CD14-positive monocyte (primary cell): Measurements from ENCODE around the gene ZNF497. TPM values are rescaled to one million over a fixed set of nuclear protein-coding genes. Genes with fewer than 3 reads are reported as not detected.
A peak's percentile ranks its signal among the peaks of the same experiment; 100 is the strongest.

Experiments used
- DNase-seq, 3 donors: peaks; one replicate each; pipeline ENCODE4 v3.0.0-alpha.2; 2011 to 2022
- H2AFZ ChIP-seq: 2 replicates; pipeline ENCODE4 v1.6.0; 2012; ENCODE audit warnings: mild to moderate bottlenecking, low read depth, low read length, inconsistent platforms; ENCODE audit not compliant: insufficient read depth, poor library complexity, severe bottlenecking
- H3K27ac ChIP-seq, 2 donors: 1 replicate in 1 of 2; 2 replicates in 1 of 2; pipeline ENCODE4 v1.5.1; 2012 to 2013; ENCODE audit warnings: low read length in 2 of 2, control low read depth in 1 of 2, inconsistent platforms in 1 of 2, low read depth in 1 of 2, mild to moderate bottlenecking in 1 of 2
- H3K27me3 ChIP-seq, 2 donors: one replicate each; pipeline versions ENCODE4 v1.6.0 to v1.6.1; 2011 to 2013; ENCODE audit warnings: low read length in 2 of 2; ENCODE audit not compliant: control insufficient read depth in 2 of 2, insufficient read depth in 2 of 2
- H3K36me3 ChIP-seq, 2 donors: replicated peaks in 1 of 2; 1 replicate in 1 of 2; 2 replicates in 1 of 2; pipeline versions ENCODE4 v1.5.1 to v1.6.1; 2012 to 2013; ENCODE audit warnings: low read length in 2 of 2, control low read depth in 1 of 2, inconsistent platforms in 1 of 2, mild to moderate bottlenecking in 1 of 2; ENCODE audit not compliant: insufficient read depth in 2 of 2, control insufficient read depth in 1 of 2
- H3K4me1 ChIP-seq, 2 donors: 1 replicate in 1 of 2; 2 replicates in 1 of 2; pipeline versions ENCODE4 v1.5.1 to v1.6.1; 2012 to 2013; ENCODE audit warnings: low read length in 2 of 2, control low read depth in 1 of 2, inconsistent platforms in 1 of 2, mild to moderate bottlenecking in 1 of 2, moderate library complexity in 1 of 2; ENCODE audit not compliant: insufficient read depth in 2 of 2, control insufficient read depth in 1 of 2
- H3K4me2 ChIP-seq: replicated peaks from 2 replicates; pipeline ENCODE3; 2012; ENCODE audit warnings: low read length, moderate library complexity, mild to moderate bottlenecking; ENCODE audit not compliant: poor library complexity, severe bottlenecking; ENCODE audit errors: extremely low read depth
- H3K4me3 ChIP-seq, 3 experiments: fragments of 200-600 bp in 1 of 3; sonication (generic) in 1 of 3; replicated peaks in 1 of 3; 1 replicate in 2 of 3; 2 replicates in 1 of 3; pipeline ENCODE4 v1.5.1; 2011 to 2013; ENCODE audit warnings: low read length in 3 of 3, mild to moderate bottlenecking in 3 of 3, control low read depth in 2 of 3, low read depth in 2 of 3, inconsistent platforms in 1 of 3, moderate library complexity in 1 of 3
- H3K79me2 ChIP-seq: 2 replicates; pipeline ENCODE4 v1.6.0; 2012; ENCODE audit warnings: mild to moderate bottlenecking, control low read depth, inconsistent platforms, low read length, moderate library complexity; ENCODE audit not compliant: insufficient read depth
- H3K9ac ChIP-seq: 2 replicates; pipeline ENCODE4 v1.6.0; 2017; ENCODE audit warnings: low read length, mild to moderate bottlenecking; ENCODE audit not compliant: insufficient read depth, poor library complexity, severe bottlenecking
- H3K9me3 ChIP-seq, 2 donors: replicated peaks in 1 of 2; 1 replicate in 1 of 2; 2 replicates in 1 of 2; pipeline versions ENCODE4 v1.5.1 to v1.6.1; 2012 to 2013; ENCODE audit warnings: low read length in 2 of 2, control low read depth in 1 of 2; ENCODE audit not compliant: control insufficient read depth in 1 of 2, insufficient read depth in 1 of 2
- H4K20me1 ChIP-seq: 2 replicates; pipeline ENCODE4 v1.6.0; 2012; ENCODE audit warnings: mild to moderate bottlenecking, low read length, control low read depth, moderate library complexity; ENCODE audit not compliant: insufficient read depth
- H3K27ac Mint-ChIP-seq, 7 donors: one replicate each; pipeline ENCODE4 v1.8.0; 2020; ENCODE audit warnings: mild to moderate bottlenecking in 7 of 7, mixed read lengths in 7 of 7, moderate library complexity in 6 of 7, inconsistent platforms in 2 of 7
- H3K27me3 Mint-ChIP-seq, 3 donors: one replicate each; pipeline ENCODE4 v1.8.0; 2021 to 2022; ENCODE audit warnings: low read depth in 3 of 3, mild to moderate bottlenecking in 3 of 3, mixed read lengths in 3 of 3, moderate library complexity in 3 of 3, inconsistent platforms in 1 of 3
- H3K36me3 Mint-ChIP-seq, 2 donors: one replicate each; pipeline ENCODE4 v1.8.0; 2020; ENCODE audit warnings: mixed read lengths in 2 of 2, inconsistent platforms in 1 of 2, mild to moderate bottlenecking in 1 of 2
- H3K4me1 Mint-ChIP-seq: one replicate; pipeline ENCODE4 v1.8.0; 2020; ENCODE audit warnings: mild to moderate bottlenecking, mixed read lengths
- H3K4me3 Mint-ChIP-seq, 2 donors: one replicate each; pipeline ENCODE4 v1.8.0; 2020; ENCODE audit warnings: mild to moderate bottlenecking in 2 of 2, mixed read lengths in 2 of 2, moderate library complexity in 1 of 2
- H3K9me3 Mint-ChIP-seq, 7 donors: one replicate each; pipeline ENCODE4 v1.8.0; 2020 to 2022; ENCODE audit warnings: mixed read lengths in 7 of 7, mild to moderate bottlenecking in 6 of 7, moderate library complexity in 6 of 7, inconsistent platforms in 2 of 7
- WGBS: methylation state at CpG from one replicate; pipeline ENCODE4 v1.1.5; 2013; ENCODE audit warnings: missing lambda C conversion rate; ENCODE audit not compliant: insufficient coverage; 5-methylcytosine and 5-hydroxymethylcytosine counted together
- intact Hi-C, 2 donors: fragments of 100-400 bp; cut with micrococcal nuclease; formaldehyde crosslinking; loops; one replicate each; pipeline versions ENCODE4 v1.15.0 to v1.15.1; 2023
- polyA plus RNA-seq, 3 donors: library from polyadenylated mRNA; depleted of rRNA in 1 of 3; unstranded in 2 of 3; stranded (reverse) in 1 of 3; fragments of 300-500 nt in 2 of 3; fragments of >200 nt in 1 of 3; fragmentation: Illumina TruSeq in 2 of 3; gene quantifications; 1 replicate in 2 of 3; 2 replicates in 1 of 3; pipeline ENCODE4 v1.2.3, GENCODE V29; 2012 to 2021
- TF ChIP-seq, protein P1 (sequence below): fragments of 200-600 bp; IDR thresholded peaks from one replicate; pipeline ENCODE4 v1.8.0; 2022; ENCODE audit warnings: antibody characterized with exemption, mild to moderate bottlenecking

The ZNF497 gene
- polyA plus RNA-seq, 3 donors: 0.28 to 0.60 (median 0.41) TPM

- TF ChIP-seq, protein P1, sequence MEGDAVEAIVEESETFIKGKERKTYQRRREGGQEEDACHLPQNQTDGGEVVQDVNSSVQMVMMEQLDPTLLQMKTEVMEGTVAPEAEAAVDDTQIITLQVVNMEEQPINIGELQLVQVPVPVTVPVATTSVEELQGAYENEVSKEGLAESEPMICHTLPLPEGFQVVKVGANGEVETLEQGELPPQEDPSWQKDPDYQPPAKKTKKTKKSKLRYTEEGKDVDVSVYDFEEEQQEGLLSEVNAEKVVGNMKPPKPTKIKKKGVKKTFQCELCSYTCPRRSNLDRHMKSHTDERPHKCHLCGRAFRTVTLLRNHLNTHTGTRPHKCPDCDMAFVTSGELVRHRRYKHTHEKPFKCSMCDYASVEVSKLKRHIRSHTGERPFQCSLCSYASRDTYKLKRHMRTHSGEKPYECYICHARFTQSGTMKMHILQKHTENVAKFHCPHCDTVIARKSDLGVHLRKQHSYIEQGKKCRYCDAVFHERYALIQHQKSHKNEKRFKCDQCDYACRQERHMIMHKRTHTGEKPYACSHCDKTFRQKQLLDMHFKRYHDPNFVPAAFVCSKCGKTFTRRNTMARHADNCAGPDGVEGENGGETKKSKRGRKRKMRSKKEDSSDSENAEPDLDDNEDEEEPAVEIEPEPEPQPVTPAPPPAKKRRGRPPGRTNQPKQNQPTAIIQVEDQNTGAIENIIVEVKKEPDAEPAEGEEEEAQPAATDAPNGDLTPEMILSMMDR: no peak
- DNase-seq: no peak
- Mint-ChIP-seq H3K27me3 (peaks cover 23 to 56% (median 31%) of the 10 kb centered on the region in 3 donors), H3K4me3 (no peak overlapping the region), H3K9me3 (peaks cover 0 to 12% (median 7%) of the 10 kb centered on the region in 7 donors), H3K4me1 (peaks cover 33% of the 10 kb centered on the region), H3K36me3 (peaks cover 8 to 18% of the 10 kb centered on the region in 2 donors), H3K27ac (no peak overlapping the region)
- no peak overlapping the region for H3K9ac ChIP-seq
- H4K20me1 ChIP-seq: no peaks in the 10 kb centered on the region
- no peaks in the 10 kb centered on the region for H3K79me2 ChIP-seq
- H3K4me3 ChIP-seq: no peak overlapping the region
- WGBS: 92% methylated on average over 17 of the region's 23 CpGs
- peaks cover 0 to 8% of the 10 kb centered on the region in 2 donors for H3K9me3 ChIP-seq
- no peak overlapping the region for H3K4me2 ChIP-seq
- H3K27me3 ChIP-seq: peaks cover 6 to 41% of the 10 kb centered on the region in 2 donors
- no peak overlapping the region for H2AFZ ChIP-seq
- H3K36me3 ChIP-seq: peaks cover 0 to 5% of the 10 kb centered on the region in 2 donors
- peaks cover 20 to 40% of the 10 kb centered on the region in 2 donors for H3K4me1 ChIP-seq
- intact Hi-C loops: no loop called here
- no peak overlapping the region for H3K27ac ChIP-seq
Measured at GRCh38 chr19:58351990-58352755, 10.4 kb downstream of the ZNF497 start.

DNA sequence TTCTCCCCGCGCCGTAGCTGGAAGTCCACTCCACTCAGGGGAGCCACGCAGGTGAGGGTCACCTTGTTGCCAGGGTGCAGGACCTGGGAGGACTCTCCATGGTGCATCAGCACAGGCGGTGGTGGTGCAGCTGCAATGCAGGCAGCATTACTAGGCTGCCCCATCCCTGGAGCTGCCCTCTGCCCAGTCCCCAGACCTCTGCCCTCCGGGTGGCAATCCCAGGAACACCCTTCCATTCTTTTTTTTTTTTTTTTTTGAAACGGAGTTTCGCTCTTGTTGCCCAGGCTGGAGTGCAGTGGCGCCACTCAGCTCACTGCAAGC, 11.0 kb downstream of the ZNF497 start:
- H3K4me1 Mint-ChIP-seq: peaks cover 31% of the 10 kb centered on the region
- no peak overlapping the region for H3K4me3 Mint-ChIP-seq

More for the DNA sequence above, 11.0 kb downstream of the ZNF497 start:
- intact Hi-C loops: no loop called here
- Histone ChIP-seq H3K9me3 (peaks cover 0 to 8% of the 10 kb centered on the region in 2 donors), H3K4me2 (no peak overlapping the region), H3K4me1 (peaks cover 21 to 40% of the 10 kb centered on the region in 2 donors), H2AFZ (no peak overlapping the region), H3K4me3 (no peak overlapping the region), H3K79me2 (no peaks in the 10 kb centered on the region), H3K27ac (no peak overlapping the region), H3K9ac (no peak overlapping the region), H3K27me3 (peaks cover 6 to 42% of the 10 kb centered on the region in 2 donors), H3K36me3 (peaks cover 0 to 5% of the 10 kb centered on the region in 2 donors), H4K20me1 (no peaks in the 10 kb centered on the region)
- H3K36me3 Mint-ChIP-seq: peaks cover 8 to 18% of the 10 kb centered on the region in 2 donors
- WGBS: 95% methylated on average over 7 of the region's 9 CpGs
- TF ChIP-seq, protein P1: no peak
- H3K27ac Mint-ChIP-seq: peak overlapping the region in 1 of 7 donors; percentile 13
- DNase-seq: no peak
- H3K9me3 Mint-ChIP-seq: peaks cover 0 to 11% (median 6%) of the 10 kb centered on the region in 7 donors
- H3K27me3 Mint-ChIP-seq: peaks cover 16 to 54% (median 27%) of the 10 kb centered on the region in 3 donors
